GM19240 (cell line): ENCODE measurements around the gene RPS17.
"Not testable (repeated sequence)": the region's sequence is repeated elsewhere in the genome, so short reads cannot be mapped to it uniquely, and the experiment has no call there.

Experiments
- DNase-seq: peaks from one replicate; pipeline ENCODE4 v3.0.0; 2011; ENCODE audit warnings: low spot score; ENCODE audit not compliant: insufficient read length

The RPS17 gene

DNA sequence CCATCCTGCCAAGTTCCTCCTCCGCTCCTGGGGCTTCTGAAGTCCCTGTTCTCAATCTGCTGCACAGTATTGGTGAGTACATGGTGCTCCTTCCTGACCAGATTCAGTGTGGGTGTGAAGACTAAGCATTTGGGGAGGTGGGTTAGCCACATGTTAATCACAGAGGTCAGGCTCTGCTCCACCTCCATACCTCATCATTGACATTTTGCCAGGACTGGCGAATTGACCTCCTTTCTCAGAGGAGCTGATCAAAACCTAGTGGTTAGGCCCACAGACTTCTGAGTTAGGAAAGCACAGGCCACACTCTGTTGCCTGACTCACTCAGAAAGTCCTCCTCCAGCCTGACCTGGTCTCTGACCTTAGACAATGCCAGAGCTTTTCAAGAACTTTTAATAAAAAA, 8.4 kb upstream of the RPS17 start:
- no peak for DNase-seq

DNA sequence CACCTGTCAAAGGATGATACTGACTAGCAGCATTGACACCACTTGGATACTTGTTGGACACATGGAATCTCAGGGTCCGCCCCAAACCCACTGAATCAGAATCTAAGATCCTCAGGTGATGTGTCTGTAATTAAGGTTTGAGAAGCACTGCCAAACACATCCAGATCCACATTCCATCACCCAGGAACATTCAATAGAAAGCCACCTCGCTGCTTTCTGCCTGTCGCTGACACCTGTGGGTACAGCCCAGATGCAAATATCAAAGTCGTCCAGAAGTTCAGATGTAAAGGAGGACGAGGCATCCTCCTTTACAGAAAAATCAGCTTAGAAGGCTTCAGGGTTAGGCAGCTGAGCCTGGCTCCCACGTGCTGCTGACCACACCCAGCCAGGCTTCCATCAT, 5.2 kb upstream of the RPS17 start:
- no peak for DNase-seq

GRCh38 chr15:82545002-82545401, 4.7 kb upstream of the RPS17 start:
- no peak for DNase-seq

DNA sequence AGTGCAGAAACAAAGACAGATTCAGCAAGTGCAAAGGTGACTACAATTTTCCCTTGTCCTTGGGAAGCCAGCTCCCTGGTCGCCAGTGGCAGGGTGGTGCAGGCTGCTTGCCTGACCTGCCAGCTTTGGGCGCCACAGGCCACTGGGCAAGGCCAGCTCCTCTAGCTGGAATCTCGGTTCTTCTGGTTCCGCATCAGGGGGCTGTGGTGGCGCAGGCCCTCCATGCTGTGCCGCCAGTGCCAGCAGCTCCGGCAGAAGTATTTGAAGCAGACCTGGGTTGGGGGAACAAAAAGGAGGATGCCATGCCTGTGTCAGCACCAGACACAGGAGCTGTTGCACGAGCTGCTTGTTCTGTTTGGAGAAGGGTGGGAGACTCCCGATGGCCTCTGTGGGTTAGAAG, 4.2 kb upstream of the RPS17 start:
- no peak for DNase-seq

DNA sequence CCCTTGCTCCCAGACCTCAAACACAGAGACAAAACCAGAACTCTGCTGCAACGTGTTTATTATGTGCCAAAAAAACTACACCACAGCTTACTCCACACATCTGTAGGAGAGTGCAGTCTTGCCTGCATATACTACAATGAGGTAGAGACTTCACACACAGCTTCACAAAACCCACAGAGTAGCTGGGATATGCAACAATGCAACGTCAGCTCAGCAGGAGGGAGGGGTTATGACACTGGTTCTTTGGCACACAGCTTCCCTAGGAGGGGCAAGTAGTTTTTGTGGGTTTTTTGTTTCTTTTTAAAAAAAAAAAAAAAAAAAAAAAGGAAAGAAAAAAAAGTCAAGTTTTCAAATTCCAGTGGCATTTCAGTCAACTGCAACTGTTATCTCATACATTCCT, 2.9 kb upstream of the RPS17 start:
- no peak for DNase-seq

DNA sequence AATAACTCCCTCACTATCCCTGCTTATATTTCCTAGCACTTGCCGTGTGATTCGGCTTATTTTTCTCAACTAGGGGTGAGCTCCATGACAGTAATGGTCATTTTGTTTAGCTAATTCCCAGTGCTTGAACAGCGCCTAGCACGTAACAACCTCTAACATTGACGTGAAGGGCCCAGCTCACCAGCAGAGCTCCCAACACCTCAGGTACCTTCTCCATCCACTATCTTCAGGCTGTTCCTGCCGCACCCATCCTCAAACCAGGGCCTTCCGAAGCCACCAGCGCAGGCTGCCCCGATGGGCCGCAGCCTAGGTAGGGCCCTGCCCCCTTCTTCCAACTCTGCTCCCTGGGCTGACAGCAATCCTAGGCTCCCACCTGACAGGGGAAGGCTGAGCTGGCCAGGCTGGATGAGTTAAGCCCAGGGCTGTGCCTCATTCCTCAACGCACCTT, 751 bp upstream of the RPS17 start:
- DNase-seq, result no peak

GRCh38 chr15:82539691-82540054, 584 bp downstream of the RPS17 start:
- DNase-seq, result no peak

GRCh38 chr15:82538961-82539690, 1.1 kb downstream of the RPS17 start:
- DNase-seq, result no peak

DNA sequence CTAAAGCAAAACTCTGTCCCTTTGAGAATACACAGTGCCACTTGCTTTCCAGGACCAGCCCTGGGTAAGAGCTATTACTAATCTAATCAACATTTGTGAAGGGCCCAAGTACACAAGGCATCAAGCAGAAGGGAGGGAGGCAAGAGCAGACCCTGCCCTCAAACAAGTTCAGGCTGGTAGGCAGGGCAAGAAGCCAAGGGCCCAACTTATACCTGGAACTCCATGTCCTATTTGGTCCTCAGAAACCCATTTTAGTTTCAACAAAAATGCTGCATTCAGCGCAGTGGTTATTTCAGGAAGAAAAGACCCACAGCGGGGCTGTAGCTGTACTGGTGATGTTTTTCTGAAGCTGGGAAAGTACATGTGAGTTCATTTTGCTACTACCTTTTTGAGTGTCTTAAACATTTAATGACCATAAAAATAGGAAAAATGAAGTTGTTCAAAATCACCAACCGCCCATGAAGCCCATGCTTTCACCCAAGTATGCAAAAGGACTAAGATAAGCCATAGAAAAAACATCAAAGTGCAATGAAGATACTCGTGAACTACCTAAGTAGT, 2.8 kb downstream of the RPS17 start:
- DNase-seq, result no peak

DNA sequence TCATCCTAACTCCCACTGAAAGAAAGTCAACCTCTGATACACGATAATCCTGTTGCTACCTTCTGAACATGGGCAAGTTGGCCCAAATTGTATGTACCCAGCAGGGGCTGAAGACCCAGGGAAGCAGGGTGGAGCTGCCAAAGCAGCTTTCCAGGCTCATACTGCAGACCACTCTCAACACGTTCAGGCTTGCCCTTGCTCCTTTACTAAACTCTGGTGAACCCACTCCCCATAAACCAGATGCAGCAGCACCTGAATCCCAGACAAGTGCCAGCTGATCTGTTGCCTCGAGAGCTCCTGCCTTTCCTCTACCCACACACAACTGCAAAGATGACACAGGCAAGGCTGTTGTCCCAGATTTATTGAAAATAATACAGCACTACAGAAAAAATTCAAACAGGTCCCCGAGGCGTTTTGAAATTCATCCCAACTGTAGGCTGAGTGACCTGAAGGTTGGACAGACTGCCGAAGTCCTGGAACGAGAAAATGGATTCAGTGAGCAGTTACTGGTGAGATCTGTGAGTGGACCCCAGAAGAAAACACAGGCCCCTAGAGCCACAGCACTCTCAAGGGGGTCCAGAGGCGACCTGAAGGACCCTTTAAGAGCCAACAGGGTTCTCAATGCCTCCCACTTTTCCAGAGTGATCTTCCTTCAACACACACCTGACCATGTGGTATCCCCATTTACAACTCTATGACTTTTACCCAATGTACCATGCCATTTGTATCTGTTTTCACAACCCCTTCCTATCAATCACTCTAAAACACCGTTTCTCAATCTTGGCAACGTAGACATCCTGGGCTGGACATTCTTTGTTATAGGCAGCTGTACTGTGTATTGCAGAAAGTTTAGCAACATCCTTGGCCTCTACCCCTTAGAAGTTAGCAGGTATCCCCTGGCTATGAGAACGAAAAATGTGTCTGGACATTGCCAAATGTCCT, 3.6 kb downstream of the RPS17 start:
- no peak for DNase-seq

- no peak for DNase-seq
Measured at GRCh38 chr15:82535566-82536408, 4.5 kb downstream of the RPS17 start.

DNA sequence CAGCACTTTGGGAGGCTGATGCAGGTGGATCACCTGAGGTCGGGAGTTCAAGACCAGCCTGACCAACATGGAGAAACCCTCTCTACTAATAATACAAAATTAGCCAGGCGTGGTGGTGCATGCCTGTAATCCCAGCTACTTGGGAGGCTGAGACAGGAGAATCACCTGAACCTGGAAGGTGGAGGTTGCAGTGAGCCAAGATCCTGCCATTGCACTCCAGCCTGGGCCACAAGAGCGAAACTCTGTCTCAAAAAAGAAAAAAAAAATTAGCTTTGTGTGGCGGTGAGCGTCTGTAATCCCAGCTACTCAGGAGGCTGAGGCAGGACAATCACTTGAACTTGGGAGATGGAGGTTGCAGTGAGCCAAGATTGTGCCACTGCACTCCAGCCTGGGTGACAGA, 5.1 kb downstream of the RPS17 start:
- not testable (repeated sequence) for DNase-seq

- not testable (repeated sequence) for DNase-seq
Measured at GRCh38 chr15:82534457-82534861, 5.8 kb downstream of the RPS17 start.

GRCh38 chr15:82533801-82534200, 6.5 kb downstream of the RPS17 start:
- no peak for DNase-seq

DNA sequence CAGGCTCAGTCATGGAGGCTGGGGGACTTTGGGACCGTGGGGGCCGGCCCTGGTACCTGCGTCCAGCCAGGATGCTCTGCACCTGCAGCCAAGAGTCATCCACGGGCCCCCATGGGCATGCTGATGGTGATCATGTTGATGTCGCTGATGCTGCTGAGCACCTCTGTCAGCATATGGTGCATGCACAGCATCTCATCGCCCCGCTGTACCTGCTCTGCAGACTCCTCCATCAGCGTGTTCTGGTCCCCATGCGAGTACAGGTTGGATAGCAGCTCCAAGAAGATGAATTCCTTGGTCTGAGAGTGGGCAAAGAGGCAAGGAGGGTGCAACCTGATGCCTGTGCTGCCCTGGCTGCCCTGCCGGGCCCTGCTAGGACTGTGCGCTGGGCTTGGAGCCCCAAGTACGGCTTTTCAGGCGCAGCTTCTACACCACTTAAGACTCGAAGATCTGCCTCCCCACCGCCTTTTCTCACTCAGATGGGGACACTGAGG, 7.2 kb downstream of the RPS17 start:
- DNase-seq, result no peak

- no peak for DNase-seq
Measured at GRCh38 chr15:82532383-82532990, 7.8 kb downstream of the RPS17 start.

DNA sequence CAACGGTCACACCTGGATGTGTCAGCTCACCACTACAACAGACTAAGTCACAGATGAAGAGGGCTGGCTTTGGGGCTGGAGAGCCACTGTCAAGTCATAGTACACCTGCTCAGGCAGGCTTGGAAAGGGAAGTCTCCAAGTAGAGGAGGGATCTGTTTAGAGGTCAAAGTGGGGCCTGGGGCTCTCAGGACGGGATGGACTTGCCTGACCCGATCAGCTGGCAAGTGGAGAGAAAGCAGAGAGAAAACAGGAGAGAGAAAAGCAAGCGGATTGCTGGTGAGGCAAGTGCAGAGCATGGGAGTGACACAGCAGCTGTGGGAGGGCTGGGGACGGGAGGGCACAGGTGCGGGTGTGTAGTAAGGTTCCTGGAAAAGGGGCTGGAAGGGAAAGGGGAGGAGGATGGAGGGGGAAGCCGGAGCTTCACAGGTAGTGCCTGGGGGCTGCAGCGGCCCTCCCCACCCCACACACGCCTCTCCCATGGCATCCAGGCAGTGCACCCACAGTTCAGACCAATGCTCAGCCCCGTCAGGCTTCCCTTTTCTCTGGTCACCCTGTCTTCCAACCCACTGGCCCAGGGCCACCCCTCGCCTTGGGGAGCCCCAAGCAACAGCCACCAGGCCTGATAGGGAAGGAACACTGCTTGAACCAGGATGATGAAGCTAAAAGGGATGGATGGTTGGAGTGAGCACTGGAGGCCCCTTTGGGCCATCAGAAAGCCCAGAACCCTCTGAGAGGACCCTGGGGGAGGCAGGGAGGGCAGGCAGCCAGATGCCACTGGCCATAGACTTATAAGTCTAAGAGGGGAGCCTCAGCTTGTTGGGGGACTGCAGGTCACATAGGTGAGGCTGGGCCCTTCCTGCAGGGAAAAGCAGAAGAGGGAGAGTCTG, 8.5 kb downstream of the RPS17 start:
- no peak for DNase-seq

- peak; percentile 26 for DNase-seq
Measured at GRCh38 chr15:82530606-82531379, 9.5 kb downstream of the RPS17 start.

DNA sequence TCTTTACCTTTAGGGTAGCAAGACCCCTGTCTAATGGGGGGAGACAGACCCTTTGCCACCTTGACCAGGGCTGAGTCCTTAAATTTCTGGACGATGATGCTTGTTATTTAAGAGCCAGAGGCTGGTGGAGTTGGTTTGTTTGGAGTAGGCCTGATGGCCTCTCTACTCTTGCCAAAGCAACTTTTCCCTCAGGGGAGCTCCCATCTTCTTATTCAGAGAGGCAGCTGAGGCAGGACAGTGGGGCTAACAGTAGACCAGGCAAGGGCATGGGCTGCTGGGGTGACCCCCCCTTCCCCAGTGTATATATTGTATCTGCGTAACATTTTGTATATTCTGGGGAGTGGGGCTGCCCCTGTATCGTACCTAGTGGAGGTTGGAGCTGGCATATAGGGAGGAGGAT, 10.3 kb downstream of the RPS17 start:
- no peak for DNase-seq
